WTC11 (cell line): Measurements from ENCODE around the gene PRPSAP2. TPM values are rescaled to one million over a fixed set of nuclear protein-coding genes. Genes with fewer than 3 reads are reported as not detected.

ENCODE experiments used
- ATAC-seq: fragments of 200-7000 bp; cut with Tn5 transposase; 2 replicates; pipeline ENCODE4 v1.10.0; 2021; ENCODE audit warnings: mild to moderate bottlenecking, moderate library complexity
- CTCF ChIA-PET: fragments of 300-600 bp; sonication (Branson Sonifier 250); formaldehyde crosslinking; loops from one replicate; lab custom pipeline; 2021; ENCODE audit warnings: antibody characterized with exemption; lab: Charles Lee
- POLR2A ChIA-PET: fragments of 350-600 bp; sonication (Branson Sonifier 250); formaldehyde crosslinking; loops from one replicate; lab custom pipeline; 2021; ENCODE audit warnings: antibody characterized with exemption; lab: Charles Lee
- DNase-seq: peaks from one replicate; pipeline ENCODE4 v3.0.0; 2021; ENCODE audit warnings: low spot score
- H3K27ac Mint-ChIP-seq: 2 replicates; pipeline ENCODE4 v1.8.0; 2021; ENCODE audit warnings: mixed read lengths
- H3K27me3 Mint-ChIP-seq: 2 replicates; pipeline ENCODE4 v1.8.0; 2021; ENCODE audit warnings: low read depth, mild to moderate bottlenecking, moderate library complexity, mixed read lengths
- H3K36me3 Mint-ChIP-seq: 2 replicates; pipeline ENCODE4 v1.8.0; 2021; ENCODE audit warnings: mixed read lengths
- H3K4me1 Mint-ChIP-seq: 2 replicates; pipeline ENCODE4 v1.8.0; 2022; ENCODE audit warnings: mixed read lengths
- H3K4me3 Mint-ChIP-seq: 2 replicates; pipeline ENCODE4 v1.8.0; 2021; ENCODE audit warnings: mild to moderate bottlenecking, moderate library complexity, mixed read lengths
- H3K9me3 Mint-ChIP-seq: 2 replicates; pipeline ENCODE4 v1.8.0; 2021; ENCODE audit warnings: mixed read lengths
- EMX1 ChIP-seq: fragments of 250-450 bp; sonication (Bioruptor Pico); IDR thresholded peaks from 2 replicates; pipeline ENCODE4 v1.8.0; 2021; ENCODE audit warnings: mild to moderate bottlenecking
- ETV6 ChIP-seq: sonication (generic); formaldehyde crosslinking; IDR thresholded peaks from 2 replicates; pipeline ENCODE4 v1.8.1; 2022; ENCODE audit warnings: mild to moderate bottlenecking, missing genetic modification reagents
- GABPB1 ChIP-seq: sonication (generic); formaldehyde crosslinking; IDR thresholded peaks from 2 replicates; pipeline ENCODE4 v1.8.1; 2023; ENCODE audit warnings: mild to moderate bottlenecking, missing genetic modification reagents
- GRHL2 ChIP-seq: fragments of 250-450 bp; sonication (Bioruptor Pico); IDR thresholded peaks from 2 replicates; pipeline ENCODE4 v1.8.0; 2022; ENCODE audit warnings: mild to moderate bottlenecking, moderate library complexity; ENCODE audit not compliant: insufficient replicate concordance, severe bottlenecking
- HMGA2 ChIP-seq: fragments of 250-450 bp; sonication (Bioruptor Pico); IDR thresholded peaks from 2 replicates; pipeline ENCODE4 v1.4.0; 2021; ENCODE audit warnings: mild to moderate bottlenecking, moderate library complexity
- JAZF1 ChIP-seq: fragments of 250-450 bp; sonication (Bioruptor Pico); IDR thresholded peaks from 2 replicates; pipeline ENCODE4 v1.9.0; 2021; ENCODE audit warnings: moderate library complexity, mild to moderate bottlenecking, inconsistent platforms
- JUN ChIP-seq: sonication (generic); formaldehyde crosslinking; IDR thresholded peaks from 2 replicates; pipeline ENCODE4 v1.8.0; 2023; ENCODE audit warnings: mild to moderate bottlenecking, missing genetic modification reagents
- NFATC4 ChIP-seq: fragments of 250-450 bp; sonication (Bioruptor Pico); IDR thresholded peaks from 2 replicates; pipeline ENCODE4 v1.9.0; 2021; ENCODE audit warnings: mild to moderate bottlenecking
- NFYB ChIP-seq: sonication (generic); formaldehyde crosslinking; conservative IDR thresholded peaks from 2 replicates; pipeline ENCODE4 v1.8.0; 2022; ENCODE audit warnings: low read depth, missing genetic modification reagents
- NR3C1 ChIP-seq: sonication (generic); formaldehyde crosslinking; conservative IDR thresholded peaks from 2 replicates; pipeline ENCODE4 v1.8.1; 2023; ENCODE audit warnings: low read depth, mild to moderate bottlenecking, missing genetic modification reagents
- PRRX2 ChIP-seq: fragments of 250-450 bp; sonication (Bioruptor Pico); IDR thresholded peaks from 2 replicates; pipeline ENCODE4 v1.8.0; 2021; ENCODE audit warnings: mild to moderate bottlenecking
- RELA ChIP-seq: sonication (generic); formaldehyde crosslinking; IDR thresholded peaks from 2 replicates; pipeline ENCODE4 v1.8.1; 2022; ENCODE audit warnings: missing genetic modification reagents, mild to moderate bottlenecking, borderline replicate concordance
- RORB ChIP-seq: fragments of 250-450 bp; sonication (Bioruptor Pico); IDR thresholded peaks from 2 replicates; pipeline ENCODE4 v1.9.0; 2021; ENCODE audit warnings: mild to moderate bottlenecking
- SP1 ChIP-seq: sonication (generic); formaldehyde crosslinking; conservative IDR thresholded peaks from 2 replicates; pipeline ENCODE4 v1.8.1; 2022; ENCODE audit warnings: missing genetic modification reagents
- TCF7 ChIP-seq: sonication (generic); formaldehyde crosslinking; IDR thresholded peaks from 2 replicates; pipeline ENCODE4 v1.8.0; 2022; ENCODE audit warnings: mild to moderate bottlenecking, low read depth, missing genetic modification reagents, moderate library complexity
- ZNF121 ChIP-seq: sonication (generic); formaldehyde crosslinking; IDR thresholded peaks from 2 replicates; pipeline ENCODE4 v1.8.0; 2023; ENCODE audit warnings: missing genetic modification reagents
- ZNF263 ChIP-seq: sonication (generic); formaldehyde crosslinking; IDR thresholded peaks from 2 replicates; pipeline ENCODE4 v1.8.1; 2022; ENCODE audit warnings: low read depth, mild to moderate bottlenecking, moderate library complexity, missing genetic modification reagents
- total RNA-seq: library from RNA; stranded (reverse); gene quantifications from 3 replicates; pipeline ENCODE4 v1.2.3, GENCODE V29; 2021
- TF ChIP-seq, protein P1 (sequence below): fragments of 250-450 bp; sonication (Bioruptor Pico); IDR thresholded peaks from 2 replicates; pipeline ENCODE4 v2.1.2; 2022; ENCODE audit warnings: mild to moderate bottlenecking, moderate library complexity
- TF ChIP-seq, protein P2 (sequence below): sonication (generic); formaldehyde crosslinking; IDR thresholded peaks from 2 replicates; pipeline ENCODE4 v1.8.1; 2022; ENCODE audit warnings: low read depth, mild to moderate bottlenecking, moderate library complexity, missing genetic modification reagents, borderline replicate concordance
- TF ChIP-seq, protein P3 (sequence below): sonication (generic); formaldehyde crosslinking; IDR thresholded peaks from 2 replicates; pipeline ENCODE4 v1.8.1; 2023; ENCODE audit warnings: mild to moderate bottlenecking, missing genetic modification reagents, borderline replicate concordance
- TF ChIP-seq, protein P4 (sequence below): sonication (generic); formaldehyde crosslinking; IDR thresholded peaks from 2 replicates; pipeline ENCODE4 v1.8.0; 2022; ENCODE audit warnings: missing genetic modification reagents
- TF ChIP-seq, protein P5 (sequence below): sonication (generic); formaldehyde crosslinking; IDR thresholded peaks from 2 replicates; pipeline ENCODE4 v1.8.0; 2022; ENCODE audit warnings: mild to moderate bottlenecking, missing genetic modification reagents
- TF ChIP-seq, protein P6 (sequence below): sonication (generic); formaldehyde crosslinking; IDR thresholded peaks from 2 replicates; pipeline ENCODE4 v1.8.0; 2022; ENCODE audit warnings: mild to moderate bottlenecking, missing genetic modification reagents

Gene PRPSAP2
- total RNA-seq, 1 experiment from 2014 or later = 50.9 TPM

DNA sequence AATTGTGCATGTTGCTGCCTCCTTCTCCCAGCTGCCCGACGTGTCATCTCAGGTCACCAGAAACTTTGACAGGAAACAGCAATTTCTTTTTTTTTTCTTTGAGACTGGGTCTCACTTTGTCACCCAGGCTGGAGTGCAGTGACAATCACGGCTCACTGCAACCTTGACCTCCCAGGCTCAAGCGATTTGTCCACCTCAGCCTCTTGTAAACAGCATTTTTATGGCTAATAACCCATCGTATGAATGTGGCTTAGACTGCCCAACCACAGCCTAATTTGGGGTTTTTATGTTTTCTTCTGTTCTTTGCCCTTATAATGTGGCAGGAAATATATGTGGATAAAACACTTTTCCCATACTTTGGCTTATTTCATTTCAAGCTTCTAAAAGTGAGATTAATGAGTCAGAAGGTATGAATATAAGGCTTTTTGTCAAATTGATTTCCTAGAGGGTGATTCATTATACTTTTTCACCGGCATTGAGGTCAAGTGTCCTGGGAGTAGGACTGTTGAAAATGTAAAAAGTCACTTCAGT is 63.0 kb downstream of the PRPSAP2 start:
- no peak for ATAC-seq
- Mint-ChIP-seq H3K27ac (no peak overlapping the region), H3K36me3 (peaks cover 38% of the 10 kb centered on the region), H3K27me3 (no peaks in the 10 kb centered on the region), H3K9me3 (no peaks in the 10 kb centered on the region), H3K4me1 (peaks cover 10% of the 10 kb centered on the region), H3K4me3 (no peak overlapping the region)
- TF ChIP-seq, protein P1, sequence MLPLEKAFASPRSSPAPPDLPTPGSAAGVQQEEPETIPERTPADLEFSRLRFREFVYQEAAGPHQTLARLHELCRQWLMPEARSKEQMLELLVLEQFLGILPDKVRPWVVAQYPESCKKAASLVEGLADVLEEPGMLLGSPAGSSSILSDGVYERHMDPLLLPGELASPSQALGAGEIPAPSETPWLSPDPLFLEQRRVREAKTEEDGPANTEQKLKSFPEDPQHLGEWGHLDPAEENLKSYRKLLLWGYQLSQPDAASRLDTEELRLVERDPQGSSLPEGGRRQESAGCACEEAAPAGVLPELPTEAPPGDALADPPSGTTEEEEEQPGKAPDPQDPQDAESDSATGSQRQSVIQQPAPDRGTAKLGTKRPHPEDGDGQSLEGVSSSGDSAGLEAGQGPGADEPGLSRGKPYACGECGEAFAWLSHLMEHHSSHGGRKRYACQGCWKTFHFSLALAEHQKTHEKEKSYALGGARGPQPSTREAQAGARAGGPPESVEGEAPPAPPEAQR (CRISPR knock-in tag) = no peak
- no peak for TF ChIP-seq HMGA2 (CRISPR knock-in tag)
- TF ChIP-seq, protein P2, sequence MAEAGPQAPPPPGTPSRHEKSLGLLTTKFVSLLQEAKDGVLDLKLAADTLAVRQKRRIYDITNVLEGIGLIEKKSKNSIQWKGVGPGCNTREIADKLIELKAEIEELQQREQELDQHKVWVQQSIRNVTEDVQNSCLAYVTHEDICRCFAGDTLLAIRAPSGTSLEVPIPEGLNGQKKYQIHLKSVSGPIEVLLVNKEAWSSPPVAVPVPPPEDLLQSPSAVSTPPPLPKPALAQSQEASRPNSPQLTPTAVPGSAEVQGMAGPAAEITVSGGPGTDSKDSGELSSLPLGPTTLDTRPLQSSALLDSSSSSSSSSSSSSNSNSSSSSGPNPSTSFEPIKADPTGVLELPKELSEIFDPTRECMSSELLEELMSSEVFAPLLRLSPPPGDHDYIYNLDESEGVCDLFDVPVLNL (CRISPR knock-in tag) = no peak
- TF ChIP-seq NR3C1 = no peak
- TF ChIP-seq, protein P3, sequence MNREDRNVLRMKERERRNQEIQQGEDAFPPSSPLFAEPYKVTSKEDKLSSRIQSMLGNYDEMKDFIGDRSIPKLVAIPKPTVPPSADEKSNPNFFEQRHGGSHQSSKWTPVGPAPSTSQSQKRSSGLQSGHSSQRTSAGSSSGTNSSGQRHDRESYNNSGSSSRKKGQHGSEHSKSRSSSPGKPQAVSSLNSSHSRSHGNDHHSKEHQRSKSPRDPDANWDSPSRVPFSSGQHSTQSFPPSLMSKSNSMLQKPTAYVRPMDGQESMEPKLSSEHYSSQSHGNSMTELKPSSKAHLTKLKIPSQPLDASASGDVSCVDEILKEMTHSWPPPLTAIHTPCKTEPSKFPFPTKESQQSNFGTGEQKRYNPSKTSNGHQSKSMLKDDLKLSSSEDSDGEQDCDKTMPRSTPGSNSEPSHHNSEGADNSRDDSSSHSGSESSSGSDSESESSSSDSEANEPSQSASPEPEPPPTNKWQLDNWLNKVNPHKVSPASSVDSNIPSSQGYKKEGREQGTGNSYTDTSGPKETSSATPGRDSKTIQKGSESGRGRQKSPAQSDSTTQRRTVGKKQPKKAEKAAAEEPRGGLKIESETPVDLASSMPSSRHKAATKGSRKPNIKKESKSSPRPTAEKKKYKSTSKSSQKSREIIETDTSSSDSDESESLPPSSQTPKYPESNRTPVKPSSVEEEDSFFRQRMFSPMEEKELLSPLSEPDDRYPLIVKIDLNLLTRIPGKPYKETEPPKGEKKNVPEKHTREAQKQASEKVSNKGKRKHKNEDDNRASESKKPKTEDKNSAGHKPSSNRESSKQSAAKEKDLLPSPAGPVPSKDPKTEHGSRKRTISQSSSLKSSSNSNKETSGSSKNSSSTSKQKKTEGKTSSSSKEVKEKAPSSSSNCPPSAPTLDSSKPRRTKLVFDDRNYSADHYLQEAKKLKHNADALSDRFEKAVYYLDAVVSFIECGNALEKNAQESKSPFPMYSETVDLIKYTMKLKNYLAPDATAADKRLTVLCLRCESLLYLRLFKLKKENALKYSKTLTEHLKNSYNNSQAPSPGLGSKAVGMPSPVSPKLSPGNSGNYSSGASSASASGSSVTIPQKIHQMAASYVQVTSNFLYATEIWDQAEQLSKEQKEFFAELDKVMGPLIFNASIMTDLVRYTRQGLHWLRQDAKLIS (CRISPR knock-in tag) = no peak
- TF ChIP-seq NFYB (CRISPR knock-in tag) = no peak
- no peak for TF ChIP-seq JUN
- no peak for TF ChIP-seq ETV6 (CRISPR knock-in tag)
- no peak for TF ChIP-seq NFATC4
- POLR2A ChIA-PET = no interaction called here
- CTCF ChIA-PET = no interaction called here
- DNase-seq = no peak

DNA sequence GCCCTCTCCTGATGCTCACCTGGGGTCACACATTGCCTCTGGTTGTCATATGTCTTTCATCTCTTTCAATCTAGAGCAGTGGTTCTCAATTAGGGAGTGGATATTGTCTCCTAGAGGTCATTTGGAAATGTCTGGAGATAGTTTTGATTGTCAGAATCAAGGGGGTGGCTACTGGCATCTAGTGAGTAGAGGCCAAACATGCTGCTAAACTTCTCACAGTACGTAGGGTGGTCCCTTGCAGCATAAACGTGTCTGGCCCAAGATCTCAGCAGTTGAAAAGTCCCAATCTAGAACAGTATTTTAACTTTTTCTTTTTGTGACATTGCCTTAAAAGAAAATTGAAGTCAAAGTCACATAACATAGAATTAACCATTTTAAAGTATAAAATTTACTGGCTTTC is 63.6 kb downstream of the PRPSAP2 start:
- ATAC-seq (no peak), DNase-seq (no peak)
- Mint-ChIP-seq H3K9me3 (no peaks in the 10 kb centered on the region), H3K4me3 (no peak overlapping the region), H3K36me3 (peaks cover 33% of the 10 kb centered on the region), H3K27me3 (no peaks in the 10 kb centered on the region), H3K27ac (peak overlapping the region; percentile 38; the same call in 1 of the 2 replicates), H3K4me1 (peaks cover 10% of the 10 kb centered on the region)
- TF ChIP-seq SP1 (CRISPR knock-in tag) = no peak
- TF ChIP-seq EMX1 (CRISPR knock-in tag) = no peak
- TF ChIP-seq RORB (CRISPR knock-in tag) = no peak
- no peak for TF ChIP-seq HMGA2 (CRISPR knock-in tag)
- no peak for TF ChIP-seq ZNF263
- TF ChIP-seq, protein P4, sequence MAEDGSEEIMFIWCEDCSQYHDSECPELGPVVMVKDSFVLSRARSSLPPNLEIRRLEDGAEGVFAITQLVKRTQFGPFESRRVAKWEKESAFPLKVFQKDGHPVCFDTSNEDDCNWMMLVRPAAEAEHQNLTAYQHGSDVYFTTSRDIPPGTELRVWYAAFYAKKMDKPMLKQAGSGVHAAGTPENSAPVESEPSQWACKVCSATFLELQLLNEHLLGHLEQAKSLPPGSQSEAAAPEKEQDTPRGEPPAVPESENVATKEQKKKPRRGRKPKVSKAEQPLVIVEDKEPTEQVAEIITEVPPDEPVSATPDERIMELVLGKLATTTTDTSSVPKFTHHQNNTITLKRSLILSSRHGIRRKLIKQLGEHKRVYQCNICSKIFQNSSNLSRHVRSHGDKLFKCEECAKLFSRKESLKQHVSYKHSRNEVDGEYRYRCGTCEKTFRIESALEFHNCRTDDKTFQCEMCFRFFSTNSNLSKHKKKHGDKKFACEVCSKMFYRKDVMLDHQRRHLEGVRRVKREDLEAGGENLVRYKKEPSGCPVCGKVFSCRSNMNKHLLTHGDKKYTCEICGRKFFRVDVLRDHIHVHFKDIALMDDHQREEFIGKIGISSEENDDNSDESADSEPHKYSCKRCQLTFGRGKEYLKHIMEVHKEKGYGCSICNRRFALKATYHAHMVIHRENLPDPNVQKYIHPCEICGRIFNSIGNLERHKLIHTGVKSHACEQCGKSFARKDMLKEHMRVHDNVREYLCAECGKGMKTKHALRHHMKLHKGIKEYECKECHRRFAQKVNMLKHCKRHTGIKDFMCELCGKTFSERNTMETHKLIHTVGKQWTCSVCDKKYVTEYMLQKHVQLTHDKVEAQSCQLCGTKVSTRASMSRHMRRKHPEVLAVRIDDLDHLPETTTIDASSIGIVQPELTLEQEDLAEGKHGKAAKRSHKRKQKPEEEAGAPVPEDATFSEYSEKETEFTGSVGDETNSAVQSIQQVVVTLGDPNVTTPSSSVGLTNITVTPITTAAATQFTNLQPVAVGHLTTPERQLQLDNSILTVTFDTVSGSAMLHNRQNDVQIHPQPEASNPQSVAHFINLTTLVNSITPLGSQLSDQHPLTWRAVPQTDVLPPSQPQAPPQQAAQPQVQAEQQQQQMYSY (CRISPR knock-in tag) = no peak
- no peak for TF ChIP-seq JAZF1 (CRISPR knock-in tag)
- TF ChIP-seq, protein P5, sequence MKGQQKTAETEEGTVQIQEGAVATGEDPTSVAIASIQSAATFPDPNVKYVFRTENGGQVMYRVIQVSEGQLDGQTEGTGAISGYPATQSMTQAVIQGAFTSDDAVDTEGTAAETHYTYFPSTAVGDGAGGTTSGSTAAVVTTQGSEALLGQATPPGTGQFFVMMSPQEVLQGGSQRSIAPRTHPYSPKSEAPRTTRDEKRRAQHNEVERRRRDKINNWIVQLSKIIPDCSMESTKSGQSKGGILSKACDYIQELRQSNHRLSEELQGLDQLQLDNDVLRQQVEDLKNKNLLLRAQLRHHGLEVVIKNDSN = no peak
- no peak for TF ChIP-seq GABPB1
- TF ChIP-seq GRHL2 (CRISPR knock-in tag) = no peak
- no peak for TF ChIP-seq TCF7 (CRISPR knock-in tag)
- no peak for TF ChIP-seq RELA (CRISPR knock-in tag)
- no peak for TF ChIP-seq NFATC4
- no peak for TF ChIP-seq PRRX2 (CRISPR knock-in tag)
- TF ChIP-seq ZNF121 (CRISPR knock-in tag) = no peak
- TF ChIP-seq, protein P6, sequence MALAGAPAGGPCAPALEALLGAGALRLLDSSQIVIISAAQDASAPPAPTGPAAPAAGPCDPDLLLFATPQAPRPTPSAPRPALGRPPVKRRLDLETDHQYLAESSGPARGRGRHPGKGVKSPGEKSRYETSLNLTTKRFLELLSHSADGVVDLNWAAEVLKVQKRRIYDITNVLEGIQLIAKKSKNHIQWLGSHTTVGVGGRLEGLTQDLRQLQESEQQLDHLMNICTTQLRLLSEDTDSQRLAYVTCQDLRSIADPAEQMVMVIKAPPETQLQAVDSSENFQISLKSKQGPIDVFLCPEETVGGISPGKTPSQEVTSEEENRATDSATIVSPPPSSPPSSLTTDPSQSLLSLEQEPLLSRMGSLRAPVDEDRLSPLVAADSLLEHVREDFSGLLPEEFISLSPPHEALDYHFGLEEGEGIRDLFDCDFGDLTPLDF = no peak
- POLR2A ChIA-PET = no interaction called here
- CTCF ChIA-PET = no interaction called here
